NCI-H2107 (cell line): ENCODE measurements around the gene MS4A15.

Experiments
- DNase-seq: peaks from one replicate; lab custom pipeline; 2025; lab: John Stamatoyannopoulos, UW

Gene MS4A15

GRCh38 chr11:60777572-60777971 is 20.9 kb downstream of the MS4A15 start:
- no peak for DNase-seq

GRCh38 chr11:60780065-60780464 is 23.4 kb downstream of the MS4A15 start:
- DNase-seq = no peak

GRCh38 chr11:60780774-60781173 is 24.1 kb downstream of the MS4A15 start:
- DNase-seq = no peak

GRCh38 chr11:60781286-60781980 is 24.8 kb downstream of the MS4A15 start:
- DNase-seq = no peak

GRCh38 chr11:60781981-60782316 is 25.3 kb downstream of the MS4A15 start:
- no peak for DNase-seq

GRCh38 chr11:60782393-60783140 is 25.9 kb downstream of the MS4A15 start:
- no peak for DNase-seq

GRCh38 chr11:60783141-60783484 is 26.4 kb downstream of the MS4A15 start:
- DNase-seq = no peak

- DNase-seq = no peak
Observed at GRCh38 chr11:60783911-60784310, 27.2 kb downstream of the MS4A15 start.

- no peak for DNase-seq
Observed at GRCh38 chr11:60785136-60785535, 28.5 kb downstream of the MS4A15 start, which contains the start of gene MS4A10. Gene MS4A10, plus strand, starts transcription at chr11:60785333. Its CDS starts 5,003 bp downstream, at chr11:60790336.

- DNase-seq = no peak
Observed at GRCh38 chr11:60785806-60786361, 29.2 kb downstream of the MS4A15 start.

- DNase-seq = no peak
Observed at GRCh38 chr11:60786811-60787567, 30.3 kb downstream of the MS4A15 start.

- DNase-seq = no peak
Observed at GRCh38 chr11:60788401-60789125, 31.9 kb downstream of the MS4A15 start.

GRCh38 chr11:60790726-60791125 is 34.1 kb downstream of the MS4A15 start:
- no peak for DNase-seq

GRCh38 chr11:60791153-60791933 is 34.7 kb downstream of the MS4A15 start:
- DNase-seq = no peak

- no peak for DNase-seq
Observed at GRCh38 chr11:60792521-60792920, 35.9 kb downstream of the MS4A15 start.

- DNase-seq = no peak
Observed at GRCh38 chr11:60795291-60795690, 38.6 kb downstream of the MS4A15 start.

GRCh38 chr11:60797846-60798630 is 41.4 kb downstream of the MS4A15 start:
- no peak for DNase-seq

GRCh38 chr11:60798631-60799030 is 42.0 kb downstream of the MS4A15 start:
- no peak for DNase-seq

- no peak for DNase-seq
Observed at GRCh38 chr11:60801194-60801593, 44.5 kb downstream of the MS4A15 start.

- no peak for DNase-seq
Observed at GRCh38 chr11:60803273-60803936, 46.7 kb downstream of the MS4A15 start.
